RWPE2 (cell line): ENCODE results near the gene CRLF3.

Experiments used
- ATAC-seq: fragments of 200-7000 bp; cut with Tn5 transposase; 3 replicates; pipeline ENCODE4 v1.9.1; 2021; ENCODE audit warnings: low read depth
- DNase-seq: peaks from one replicate; pipeline ENCODE4 v3.0.0-alpha.2; 2020; ENCODE audit warnings: low spot score
- H3K27ac ChIP-seq: fragments of 450-650 bp; 2 replicates; pipeline ENCODE4 v1.5.1; 2017; ENCODE audit warnings: mild to moderate bottlenecking; ENCODE audit not compliant: poor library complexity, severe bottlenecking
- H3K27me3 ChIP-seq: fragments of 250-450 bp; sonication (Bioruptor Pico); 2 replicates; pipeline ENCODE4 v1.5.1; 2021; ENCODE audit warnings: mild to moderate bottlenecking, moderate library complexity; ENCODE audit not compliant: insufficient read depth, poor library complexity, severe bottlenecking
- H3K36me3 ChIP-seq: fragments of 250-450 bp; sonication (Bioruptor Pico); 2 replicates; pipeline ENCODE4 v1.5.1; 2020; ENCODE audit warnings: low read depth, mild to moderate bottlenecking, moderate library complexity
- H3K4me1 ChIP-seq: fragments of 250-450 bp; sonication (Bioruptor Pico); 2 replicates; pipeline ENCODE4 v1.5.1; 2021; ENCODE audit warnings: mild to moderate bottlenecking, moderate library complexity; ENCODE audit not compliant: insufficient read depth, poor library complexity, severe bottlenecking
- H3K4me3 ChIP-seq: fragments of 250-450 bp; sonication (Bioruptor Pico); 2 replicates; pipeline ENCODE4 v1.5.1; 2021; ENCODE audit warnings: mild to moderate bottlenecking, moderate library complexity; ENCODE audit not compliant: severe bottlenecking
- H3K9me3 ChIP-seq: fragments of 250-450 bp; sonication (Bioruptor Pico); 2 replicates; pipeline ENCODE4 v1.5.1; 2021; ENCODE audit warnings: mild to moderate bottlenecking, moderate library complexity; ENCODE audit not compliant: severe bottlenecking
- TF ChIP-seq, protein P1 (sequence below): fragments of 450-650 bp; IDR thresholded peaks from one replicate; pipeline ENCODE4 v1.5.1; 2017; ENCODE audit warnings: mild to moderate bottlenecking, moderate library complexity; ENCODE audit not compliant: poor library complexity, severe bottlenecking

CRLF3 gene

DNA sequence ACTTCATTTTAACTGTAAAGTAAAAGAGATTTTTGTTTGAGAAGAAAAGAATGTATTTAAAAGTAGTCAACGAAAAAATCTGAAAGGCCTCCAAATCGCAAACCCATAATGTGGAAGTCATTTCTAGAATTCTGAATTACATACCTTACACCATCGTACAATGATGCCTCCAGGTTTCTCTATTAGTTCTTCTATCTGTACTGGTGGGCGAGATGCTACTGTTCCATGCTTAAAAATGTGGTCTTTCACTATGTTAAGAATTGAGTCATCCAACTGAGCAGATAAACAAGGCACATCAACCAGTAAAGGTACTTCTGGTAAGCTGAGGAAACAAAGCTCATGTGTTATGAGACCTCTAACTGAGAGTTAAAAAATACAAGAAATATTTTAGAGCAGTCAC lies 28.5 kb downstream of the CRLF3 start:
- H3K9me3 ChIP-seq, result no peaks in the 10 kb centered on the region
- no peak for DNase-seq
- H3K27ac ChIP-seq, result no peak overlapping the region
- no peaks in the 10 kb centered on the region for H3K4me1 ChIP-seq
- peaks cover 64% of the 10 kb centered on the region for H3K36me3 ChIP-seq
- TF ChIP-seq, protein P1, sequence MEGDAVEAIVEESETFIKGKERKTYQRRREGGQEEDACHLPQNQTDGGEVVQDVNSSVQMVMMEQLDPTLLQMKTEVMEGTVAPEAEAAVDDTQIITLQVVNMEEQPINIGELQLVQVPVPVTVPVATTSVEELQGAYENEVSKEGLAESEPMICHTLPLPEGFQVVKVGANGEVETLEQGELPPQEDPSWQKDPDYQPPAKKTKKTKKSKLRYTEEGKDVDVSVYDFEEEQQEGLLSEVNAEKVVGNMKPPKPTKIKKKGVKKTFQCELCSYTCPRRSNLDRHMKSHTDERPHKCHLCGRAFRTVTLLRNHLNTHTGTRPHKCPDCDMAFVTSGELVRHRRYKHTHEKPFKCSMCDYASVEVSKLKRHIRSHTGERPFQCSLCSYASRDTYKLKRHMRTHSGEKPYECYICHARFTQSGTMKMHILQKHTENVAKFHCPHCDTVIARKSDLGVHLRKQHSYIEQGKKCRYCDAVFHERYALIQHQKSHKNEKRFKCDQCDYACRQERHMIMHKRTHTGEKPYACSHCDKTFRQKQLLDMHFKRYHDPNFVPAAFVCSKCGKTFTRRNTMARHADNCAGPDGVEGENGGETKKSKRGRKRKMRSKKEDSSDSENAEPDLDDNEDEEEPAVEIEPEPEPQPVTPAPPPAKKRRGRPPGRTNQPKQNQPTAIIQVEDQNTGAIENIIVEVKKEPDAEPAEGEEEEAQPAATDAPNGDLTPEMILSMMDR, result no peak
- no peak overlapping the region for H3K4me3 ChIP-seq
- ATAC-seq, result no peak
- H3K27me3 ChIP-seq, result no peaks in the 10 kb centered on the region

DNA sequence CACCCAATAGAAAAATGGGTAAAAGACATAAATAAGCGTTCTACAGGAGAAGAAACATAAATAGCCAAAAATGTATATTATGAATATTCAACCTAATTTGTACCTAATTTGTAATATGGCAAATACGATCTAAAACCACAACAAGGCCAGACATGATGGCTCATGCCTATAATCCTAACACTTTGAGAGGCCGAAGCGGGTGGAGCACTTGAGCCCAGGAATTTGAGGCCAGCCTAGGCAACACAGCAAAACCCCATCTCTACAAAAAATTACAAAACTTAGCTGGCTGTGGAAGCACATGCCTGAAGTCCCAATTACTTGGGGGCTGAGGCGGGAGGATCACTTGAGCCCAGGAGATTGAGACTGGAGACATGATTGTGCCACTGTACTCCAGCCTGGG lies 30.1 kb downstream of the CRLF3 start:
- Histone ChIP-seq H3K27me3 (no peaks in the 10 kb centered on the region), H3K4me1 (no peaks in the 10 kb centered on the region), H3K4me3 (no peak overlapping the region), H3K9me3 (no peaks in the 10 kb centered on the region), H3K36me3 (peaks cover 67% of the 10 kb centered on the region), H3K27ac (no peak overlapping the region)
- TF ChIP-seq, protein P1, result no peak
- no peak for DNase-seq
- ATAC-seq, result no peak

DNA sequence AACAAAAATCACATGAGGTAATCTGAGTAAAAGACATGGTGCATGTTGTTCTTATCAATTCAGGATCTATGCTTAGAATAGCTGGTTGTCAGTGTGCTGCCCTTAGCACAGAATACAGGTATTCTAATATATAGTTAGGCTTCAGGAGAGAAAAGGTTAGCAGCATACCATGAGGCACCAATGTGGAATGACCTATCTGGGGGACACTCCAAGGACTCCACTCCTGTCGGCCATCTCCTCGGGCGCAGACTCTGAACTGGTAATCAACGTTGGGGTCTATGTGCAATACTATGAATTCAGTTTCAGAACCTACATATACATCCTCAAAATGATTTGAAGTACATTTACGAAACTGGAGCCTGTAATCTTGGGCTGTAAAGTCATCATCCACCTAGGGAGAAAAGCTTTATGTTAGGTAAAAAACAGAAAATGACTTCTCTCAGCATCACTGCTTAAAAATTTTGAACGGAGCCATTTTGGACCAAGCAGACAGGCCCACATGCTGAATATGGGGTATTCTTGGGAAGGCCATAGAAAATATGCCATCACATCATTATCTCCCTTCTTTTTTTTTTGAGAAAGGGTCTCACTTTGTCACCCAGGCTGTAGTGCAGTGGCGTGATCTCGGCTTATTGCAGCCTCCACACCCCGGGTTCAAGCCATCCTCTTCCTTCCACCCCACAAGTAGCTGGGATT lies 31.1 kb downstream of the CRLF3 start:
- H3K4me1 ChIP-seq, result no peaks in the 10 kb centered on the region
- TF ChIP-seq, protein P1, result no peak
- no peak overlapping the region for H3K27ac ChIP-seq
- peaks cover 74% of the 10 kb centered on the region for H3K36me3 ChIP-seq
- DNase-seq (no peak), ATAC-seq (peak; percentile 26; the same call in 1 of the 3 replicates)
- no peaks in the 10 kb centered on the region for H3K9me3 ChIP-seq
- no peak overlapping the region for H3K4me3 ChIP-seq
- H3K27me3 ChIP-seq, result no peaks in the 10 kb centered on the region

DNA sequence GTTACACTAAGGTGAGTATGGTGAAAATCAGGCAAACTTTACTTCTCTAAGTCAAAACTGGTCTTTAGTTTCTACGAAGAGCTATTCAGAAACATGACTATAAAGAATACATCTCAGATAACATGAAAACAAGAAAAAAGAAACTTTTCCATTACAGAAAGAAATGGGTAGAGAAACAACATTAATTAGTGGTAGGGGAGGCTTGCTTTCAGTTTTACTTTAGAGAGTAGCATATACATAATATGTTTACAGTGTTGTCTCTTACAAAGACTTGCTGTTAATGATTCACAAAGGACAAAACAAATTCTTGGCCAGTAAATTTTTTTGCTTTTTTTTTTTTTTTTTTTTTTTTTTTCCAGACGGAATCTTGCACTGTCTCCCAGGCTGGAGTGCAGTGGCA lies 34.2 kb downstream of the CRLF3 start:
- ATAC-seq (no peak), DNase-seq (no peak)
- TF ChIP-seq, protein P1, result no peak
- H3K4me3 ChIP-seq, result no peak overlapping the region
- no peaks in the 10 kb centered on the region for H3K9me3 ChIP-seq
- peaks cover 80% of the 10 kb centered on the region for H3K36me3 ChIP-seq
- H3K4me1 ChIP-seq, result no peaks in the 10 kb centered on the region
- H3K27ac ChIP-seq, result no peak overlapping the region
- H3K27me3 ChIP-seq, result no peaks in the 10 kb centered on the region

DNA sequence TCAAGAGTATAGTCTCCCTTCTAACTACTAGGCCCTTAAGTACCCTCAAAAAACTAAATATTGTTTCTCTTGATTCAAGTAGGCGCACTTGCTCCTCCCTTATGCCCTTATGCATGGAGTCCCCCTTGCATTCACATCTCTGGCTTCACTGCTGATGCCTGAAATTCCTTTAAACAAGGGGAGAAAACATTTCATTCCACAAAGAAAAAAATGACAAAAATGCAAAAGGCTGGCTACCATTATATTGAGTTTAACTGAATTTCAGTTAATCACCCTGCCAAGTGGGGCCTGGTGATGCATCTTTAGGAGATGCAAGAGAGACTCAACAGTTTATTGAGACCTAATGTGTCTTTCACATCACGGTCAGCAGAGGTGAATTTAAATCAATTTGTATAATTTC lies 35.6 kb downstream of the CRLF3 start:
- no peak for ATAC-seq
- H3K27me3 ChIP-seq, result no peaks in the 10 kb centered on the region
- DNase-seq, result no peak
- H3K9me3 ChIP-seq, result no peaks in the 10 kb centered on the region
- no peak overlapping the region for H3K27ac ChIP-seq
- TF ChIP-seq, protein P1, result no peak
- no peaks in the 10 kb centered on the region for H3K4me1 ChIP-seq
- peaks cover 81% of the 10 kb centered on the region for H3K36me3 ChIP-seq
- H3K4me3 ChIP-seq, result no peak overlapping the region
